GM18861 (cell line): ENCODE data around the gene SNCB.

Experiments
- ATAC-seq: cut with Tn5 transposase; IDR thresholded peaks from one replicate; pipeline ENCODE4 v1.9.1; 2021; ENCODE audit not compliant: unreplicated experiment

The SNCB gene

GRCh38 chr5:176661676-176662075 is 31.3 kb upstream of the SNCB start:
- ATAC-seq = no peak

- no peak for ATAC-seq
These were observed 30.7 kb upstream of the SNCB start for GRCh38 chr5:176660860-176661641.

- ATAC-seq = no peak
These were observed 30.2 kb upstream of the SNCB start for GRCh38 chr5:176660530-176660859.

- no peak for ATAC-seq
These were observed 29.6 kb upstream of the SNCB start for GRCh38 chr5:176659860-176660461.

- no peak for ATAC-seq
These were observed 29.1 kb upstream of the SNCB start for GRCh38 chr5:176659512-176659839.

GRCh38 chr5:176658817-176659511 is 28.6 kb upstream of the SNCB start:
- no peak for ATAC-seq

- peak; percentile 42 for ATAC-seq
These were observed 27.8 kb upstream of the SNCB start for GRCh38 chr5:176658007-176658599.

- ATAC-seq = no peak
These were observed 26.2 kb upstream of the SNCB start for GRCh38 chr5:176656467-176656990.

GRCh38 chr5:176654856-176655255 is 24.5 kb upstream of the SNCB start:
- ATAC-seq = no peak

GRCh38 chr5:176653401-176654385 is 23.4 kb upstream of the SNCB start:
- ATAC-seq = no peak

- ATAC-seq = no peak
These were observed 21.8 kb upstream of the SNCB start for GRCh38 chr5:176652136-176652535.

GRCh38 chr5:176651472-176651980 is 21.2 kb upstream of the SNCB start:
- ATAC-seq = no peak

- no peak for ATAC-seq
These were observed 20.1 kb upstream of the SNCB start for GRCh38 chr5:176650354-176650884.

- ATAC-seq = no peak
These were observed 18.3 kb upstream of the SNCB start for GRCh38 chr5:176648474-176649194.

- no peak for ATAC-seq
These were observed 17.6 kb upstream of the SNCB start for GRCh38 chr5:176647843-176648473.

- peak; percentile 82 for ATAC-seq
These were observed 16.9 kb upstream of the SNCB start, which contains the start of gene TSPAN17 for GRCh38 chr5:176647030-176647842. TSPAN17 (plus strand) TSS chr5:176647484; CDS start chr5:176647616, 132 bp downstream.

- ATAC-seq = no peak
These were observed 16.3 kb upstream of the SNCB start for GRCh38 chr5:176646707-176647029.

- ATAC-seq = no peak
These were observed 15.8 kb upstream of the SNCB start for GRCh38 chr5:176646049-176646706.
